GM18870 (cell line): ENCODE results near the gene PDE1C.

Experiments
- ATAC-seq: cut with Tn5 transposase; IDR thresholded peaks from one replicate; pipeline ENCODE4 v1.9.1; 2021; ENCODE audit warnings: moderate library complexity; ENCODE audit not compliant: unreplicated experiment

PDE1C gene

DNA sequence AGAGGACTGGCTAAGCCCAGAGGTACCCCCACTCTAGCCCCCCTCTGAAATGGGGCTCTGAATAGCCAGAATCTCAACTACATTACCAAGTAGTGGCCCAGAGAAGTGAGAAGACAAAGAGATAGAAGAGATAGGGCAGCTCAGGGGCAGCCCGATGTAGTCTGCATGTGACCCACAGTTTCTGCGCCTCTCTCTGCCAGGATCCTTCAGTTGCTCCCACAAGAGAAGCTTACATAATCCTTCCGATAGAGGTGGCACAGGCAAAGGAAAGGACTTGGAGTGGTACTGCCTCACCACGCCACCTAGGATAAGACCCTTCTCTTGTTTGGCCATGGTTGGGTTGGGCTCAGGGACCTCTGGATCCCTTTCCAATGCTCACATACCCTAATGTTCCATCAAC is 5.4 kb upstream of the PDE1C start:
- ATAC-seq, result no peak

DNA sequence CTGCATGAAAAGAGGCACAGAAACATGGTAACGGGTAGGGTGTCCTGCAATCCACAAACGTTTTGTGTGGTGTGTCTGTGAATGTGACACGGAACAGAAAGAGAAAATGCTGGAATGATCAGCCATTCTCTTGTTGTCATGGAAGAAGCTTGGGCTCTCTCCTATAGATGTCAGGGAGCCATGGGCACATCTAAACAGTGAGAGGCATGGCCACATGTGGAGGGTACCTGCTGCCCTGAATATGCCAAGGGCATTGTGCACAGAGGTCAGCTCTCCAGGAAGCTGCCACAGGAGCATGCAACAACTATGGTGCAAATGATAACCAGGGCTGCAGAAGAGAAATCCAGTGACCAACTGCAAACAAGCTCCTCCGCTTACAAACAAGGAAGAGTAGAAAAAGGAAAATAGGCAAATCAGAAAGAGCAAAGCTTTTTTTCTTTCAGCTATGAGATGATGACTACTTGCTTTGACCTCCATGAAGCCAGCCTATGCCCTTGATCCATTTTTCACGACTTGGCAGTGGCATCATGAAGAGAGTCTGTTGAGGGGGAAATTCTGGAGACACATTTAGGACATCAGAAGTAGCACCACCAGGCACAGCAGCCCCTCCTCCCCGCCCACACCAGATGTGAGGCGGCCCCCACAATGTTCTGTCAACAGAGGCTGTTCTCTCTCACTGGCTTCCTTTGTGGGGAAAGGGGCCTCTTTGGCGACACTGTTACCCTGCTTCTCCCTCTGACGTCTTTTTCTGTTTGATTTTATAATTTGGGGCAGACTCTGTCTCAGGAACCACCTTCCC is 4.8 kb upstream of the PDE1C start:
- ATAC-seq, result no peak

DNA sequence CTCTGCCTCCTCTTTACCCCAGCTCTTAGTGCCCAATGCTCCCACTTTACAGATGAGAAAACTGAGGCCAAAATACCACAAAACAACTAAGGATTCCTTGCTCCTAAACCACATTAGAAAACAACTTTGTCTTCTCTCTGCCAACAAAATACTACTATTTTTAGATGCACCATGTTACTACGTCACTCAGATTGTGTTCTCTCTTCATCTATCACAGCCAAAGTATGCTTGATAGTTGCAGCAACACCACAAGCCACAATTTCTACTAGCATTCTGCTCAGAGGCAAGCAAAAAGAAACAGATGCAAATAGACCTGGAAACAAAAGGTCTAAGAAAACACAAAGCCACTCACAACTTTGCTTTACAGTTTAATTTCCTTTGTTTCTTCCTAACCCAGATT is 3.3 kb upstream of the PDE1C start:
- no peak for ATAC-seq

DNA sequence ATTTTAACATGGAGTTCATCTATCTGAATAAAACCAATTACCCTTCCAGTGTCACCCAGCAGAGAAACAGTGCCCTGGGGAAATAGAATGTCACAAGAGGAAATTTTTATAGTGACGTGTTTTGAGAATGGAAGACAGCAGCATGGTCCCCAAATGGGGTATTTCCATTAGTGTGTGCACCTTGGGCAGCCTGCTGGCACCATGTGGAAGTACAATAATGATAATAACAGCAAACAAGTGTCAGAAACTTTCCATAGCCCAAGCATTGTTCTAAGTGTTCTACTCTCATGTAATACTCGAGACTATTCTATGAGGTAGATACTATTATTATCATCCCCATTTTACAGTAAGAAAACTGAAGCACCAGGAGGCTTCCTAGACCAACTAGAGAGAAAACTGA is 2.2 kb upstream of the PDE1C start:
- ATAC-seq, result no peak

DNA sequence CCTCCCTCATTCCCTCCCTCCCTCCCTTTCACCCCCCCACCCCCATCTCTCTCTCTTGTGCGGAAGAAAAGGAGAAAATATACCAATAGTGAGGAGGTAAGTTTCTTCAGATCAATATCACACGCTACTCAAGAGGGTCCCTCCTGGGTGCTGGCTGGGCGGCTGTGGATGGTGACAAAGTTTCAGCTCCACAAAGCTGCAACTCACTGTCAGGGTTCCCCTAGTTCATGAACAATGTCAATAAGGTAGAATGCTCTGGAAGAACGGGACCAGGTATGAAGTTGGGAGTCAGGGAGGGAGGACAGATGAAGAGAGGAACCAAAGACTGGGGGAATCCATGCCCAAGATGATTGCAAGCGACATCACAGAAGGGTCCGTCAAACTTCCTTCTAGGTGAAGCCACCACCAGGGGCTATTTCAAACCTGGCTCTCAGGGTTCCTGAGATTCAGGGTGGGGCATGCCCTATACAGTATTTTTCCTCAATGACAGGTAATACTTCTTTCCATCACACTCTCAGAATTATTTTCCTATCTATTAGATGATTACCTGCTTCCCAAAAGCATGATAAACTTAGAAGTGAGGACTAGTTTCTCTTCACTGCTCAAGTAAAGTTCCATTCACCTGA is 1.4 kb upstream of the PDE1C start:
- no peak for ATAC-seq

DNA sequence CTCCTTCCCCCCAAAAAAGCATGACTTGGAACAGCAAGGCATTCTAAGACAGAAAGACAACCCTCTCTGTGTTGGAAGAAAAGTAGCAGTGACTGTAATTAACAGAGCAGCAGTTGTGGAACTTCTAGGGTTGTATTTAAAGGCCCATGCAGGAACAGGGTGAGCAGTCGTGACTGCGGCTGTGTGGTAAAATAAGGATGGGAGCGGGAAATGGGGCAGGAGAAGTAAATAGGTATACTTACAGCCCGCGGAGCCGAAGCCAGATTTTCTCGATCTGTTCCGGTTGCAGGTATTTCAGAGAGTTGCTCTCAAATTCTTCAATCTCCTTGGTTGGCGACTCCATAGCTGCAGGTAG is 179 bp downstream of the PDE1C start:
- no peak for ATAC-seq

DNA sequence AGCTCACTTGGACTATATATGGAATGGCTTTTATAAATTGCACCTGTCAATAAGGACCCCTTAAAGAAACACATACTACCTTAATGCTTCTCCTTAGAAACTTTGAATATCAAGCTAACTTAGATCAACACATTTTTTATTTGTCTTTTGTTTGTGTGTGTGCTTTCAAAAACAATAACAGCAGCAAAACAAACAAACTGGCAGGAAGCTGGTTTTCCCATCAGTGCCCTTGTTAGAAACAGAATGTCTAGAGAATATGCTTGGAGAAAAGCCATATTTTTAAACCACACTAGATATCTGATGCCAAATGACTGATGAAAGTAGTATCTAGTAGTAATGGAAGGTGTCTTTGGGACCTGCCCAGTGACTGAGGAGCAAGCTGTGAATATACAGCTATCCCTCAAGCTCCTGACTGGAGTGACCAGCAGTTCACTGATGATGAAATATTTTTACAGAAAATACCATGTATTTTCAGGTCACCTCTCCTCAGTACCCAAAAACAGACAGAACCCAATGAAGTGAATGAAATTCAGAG is 1.0 kb downstream of the PDE1C start:
- no peak for ATAC-seq

DNA sequence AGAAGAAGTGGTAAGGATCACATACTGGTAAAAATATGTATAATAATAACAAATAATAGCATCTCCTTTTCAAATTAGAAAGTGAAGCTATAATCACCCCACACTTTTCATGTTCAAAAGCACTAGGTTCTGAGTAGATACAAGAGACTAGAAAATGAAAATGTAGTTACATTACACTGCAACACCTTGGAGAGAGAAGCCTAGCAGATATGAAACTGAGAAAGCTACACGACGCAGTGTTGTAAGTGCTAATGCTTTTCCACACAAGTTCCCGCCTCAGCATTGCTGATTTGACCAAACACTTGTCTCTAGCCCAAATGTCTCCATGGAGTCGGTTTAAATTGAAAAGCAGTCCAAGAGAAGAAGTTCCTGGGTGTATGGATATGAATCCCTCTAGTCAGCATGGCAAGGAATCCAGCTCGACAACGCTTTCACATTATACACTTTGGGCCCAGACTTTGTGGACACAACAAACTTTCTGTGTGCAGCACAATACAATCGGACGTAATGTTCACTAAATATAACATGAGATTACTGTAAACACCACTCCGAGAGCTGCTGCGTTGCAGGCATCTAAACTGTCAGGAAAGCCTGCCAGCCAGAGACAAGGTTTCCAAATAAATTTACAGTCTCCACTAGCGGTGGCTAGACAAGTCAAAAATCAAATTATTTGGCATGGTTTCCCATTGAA is 1.7 kb downstream of the PDE1C start:
- ATAC-seq, result no peak

DNA sequence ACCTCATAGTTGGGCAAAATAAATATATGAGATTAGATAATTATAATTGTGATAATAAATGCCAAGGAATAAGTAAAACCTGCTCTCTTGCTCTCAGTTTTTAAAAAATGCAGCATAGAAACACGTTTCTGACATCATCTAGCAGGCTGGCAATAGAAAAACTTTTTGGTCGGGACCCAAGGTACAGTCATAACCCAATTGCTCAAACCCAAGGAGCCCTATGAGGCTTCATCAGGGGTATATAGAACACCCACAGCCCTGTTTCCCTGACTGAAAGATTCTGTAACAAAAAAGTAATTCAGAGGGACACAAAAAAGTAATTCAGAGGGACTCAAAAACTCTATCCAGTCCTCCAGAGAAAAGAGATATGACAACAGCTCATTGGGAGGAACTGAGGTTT is 3.8 kb downstream of the PDE1C start:
- no peak for ATAC-seq

DNA sequence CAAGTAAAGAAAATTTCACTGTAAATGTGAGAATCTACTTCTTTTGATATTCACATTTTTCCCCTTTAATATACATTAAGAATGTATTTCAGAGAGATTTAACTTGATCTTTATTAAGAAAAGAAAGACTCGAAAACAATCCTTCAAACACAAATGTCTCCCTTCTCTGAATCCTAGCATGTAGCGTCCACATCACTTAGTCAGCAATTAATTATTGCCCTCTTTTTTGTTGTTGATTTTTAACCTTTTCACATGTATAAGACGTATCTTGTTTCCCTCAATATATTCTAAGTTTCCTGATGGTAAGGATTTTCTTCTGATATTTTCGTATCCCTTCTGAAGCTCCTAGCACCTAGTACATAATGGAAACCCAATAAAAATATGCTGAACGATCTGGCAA is 6.6 kb downstream of the PDE1C start:
- ATAC-seq, result no peak

DNA sequence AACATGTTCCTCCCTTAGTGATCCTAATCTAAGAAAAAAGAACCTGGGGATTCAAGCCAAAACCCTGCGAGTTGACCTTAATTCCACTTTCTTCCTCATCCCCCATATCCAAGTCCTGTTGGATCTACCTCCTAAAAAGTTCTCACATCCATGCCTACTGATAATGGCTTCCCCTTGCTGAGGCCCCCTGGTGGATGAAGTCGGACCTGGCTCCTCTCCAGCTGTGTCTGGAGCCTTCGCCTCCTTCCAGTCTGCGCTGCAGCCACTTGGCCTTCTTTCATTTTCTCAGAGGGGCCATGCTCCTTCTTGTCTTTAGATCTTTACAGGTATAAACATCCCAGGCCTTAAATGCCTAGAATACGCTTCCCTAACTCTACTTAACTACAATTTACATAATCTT is 8.1 kb downstream of the PDE1C start:
- ATAC-seq, result no peak

DNA sequence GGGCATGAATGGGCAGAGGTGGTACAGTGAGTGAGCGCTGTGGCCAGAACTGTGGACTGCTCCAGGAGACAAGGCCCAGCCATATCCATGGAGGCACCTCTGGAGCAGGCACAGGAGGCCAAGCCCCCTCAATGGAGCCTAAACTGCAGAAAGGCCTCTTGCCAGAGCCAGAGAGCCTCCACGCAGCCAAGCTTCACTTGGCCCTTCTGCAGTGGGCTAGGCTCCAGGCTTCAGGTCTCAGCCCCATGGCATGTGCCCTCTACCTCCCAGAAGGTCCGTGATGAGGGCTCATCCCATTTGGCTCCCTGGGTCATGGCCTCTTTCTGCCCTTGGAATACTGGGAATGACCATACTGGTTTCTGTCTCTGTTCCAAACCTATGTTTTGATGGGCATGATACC is 8.9 kb downstream of the PDE1C start:
- ATAC-seq, result no peak

DNA sequence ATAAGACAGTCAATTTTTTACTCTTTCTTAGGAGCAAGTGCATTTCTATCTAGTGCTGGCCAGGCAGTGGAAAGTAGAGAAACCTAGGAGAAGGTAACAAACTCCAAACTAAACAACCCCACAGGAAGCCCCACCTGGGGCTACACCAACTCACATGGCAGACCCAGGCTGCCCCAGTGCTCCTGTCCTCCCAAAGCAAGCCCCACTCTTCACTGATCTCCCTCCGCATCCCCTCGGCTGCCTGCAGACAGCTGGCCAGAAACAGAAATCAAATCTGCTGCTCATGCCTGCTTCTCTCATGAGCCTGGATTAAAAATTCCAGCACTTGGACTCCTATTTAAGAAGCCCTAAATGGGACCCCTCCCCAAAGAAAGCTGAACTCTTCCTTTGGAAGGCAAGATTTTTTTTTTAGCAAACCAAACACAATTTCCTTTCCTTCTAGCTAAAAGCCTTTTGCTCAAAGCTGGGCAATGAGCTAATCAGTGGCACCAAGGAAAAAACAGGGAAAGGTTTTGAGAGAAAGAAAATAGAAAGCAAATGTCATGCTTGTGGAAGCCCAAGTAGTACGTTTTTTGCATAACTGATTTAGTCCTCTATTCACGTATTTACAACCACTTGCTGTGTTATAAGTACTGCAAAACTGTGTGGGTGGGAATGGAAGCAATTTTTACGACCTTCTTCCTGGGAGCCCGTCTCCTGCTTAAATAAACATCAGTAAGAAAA is 10.8 kb downstream of the PDE1C start:
- no peak for ATAC-seq

DNA sequence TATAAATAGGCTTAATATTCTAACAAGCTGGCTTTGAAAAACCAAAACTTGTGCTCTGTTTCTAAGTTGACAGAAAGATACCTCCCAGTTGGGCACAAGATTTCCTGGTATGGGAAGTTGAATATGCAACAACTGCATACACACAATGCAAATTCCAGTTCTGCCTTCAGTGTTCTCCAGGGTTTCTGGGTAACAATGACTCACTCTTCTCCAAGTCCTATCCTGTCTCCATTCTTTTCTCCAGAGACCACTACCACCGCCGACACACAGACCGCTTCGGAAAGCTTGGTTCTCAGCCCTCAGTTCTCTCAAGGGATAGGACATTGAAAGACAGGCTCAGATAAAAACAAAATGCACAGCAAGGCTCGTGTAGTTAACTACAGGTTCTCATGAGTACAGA is 12.2 kb downstream of the PDE1C start:
- no peak for ATAC-seq

DNA sequence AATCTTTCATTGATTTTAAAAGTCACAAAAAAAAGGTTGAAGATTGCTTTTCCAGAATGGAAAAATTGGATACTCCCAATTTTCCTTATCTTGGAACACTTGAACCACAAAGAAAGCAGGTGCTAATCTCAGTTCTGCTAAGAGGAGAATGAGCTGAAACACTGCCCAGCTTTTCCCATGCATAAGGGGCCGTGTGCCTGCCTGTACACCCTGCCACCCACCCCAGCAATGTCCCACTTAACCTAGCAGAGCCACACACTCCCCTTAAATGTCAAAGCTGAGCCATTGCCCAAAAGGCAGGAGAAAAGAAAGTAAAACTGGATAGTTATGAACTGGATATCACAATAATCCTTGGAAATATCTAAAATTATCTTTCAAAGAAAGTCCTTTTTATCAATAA is 13.4 kb downstream of the PDE1C start:
- ATAC-seq, result no peak

DNA sequence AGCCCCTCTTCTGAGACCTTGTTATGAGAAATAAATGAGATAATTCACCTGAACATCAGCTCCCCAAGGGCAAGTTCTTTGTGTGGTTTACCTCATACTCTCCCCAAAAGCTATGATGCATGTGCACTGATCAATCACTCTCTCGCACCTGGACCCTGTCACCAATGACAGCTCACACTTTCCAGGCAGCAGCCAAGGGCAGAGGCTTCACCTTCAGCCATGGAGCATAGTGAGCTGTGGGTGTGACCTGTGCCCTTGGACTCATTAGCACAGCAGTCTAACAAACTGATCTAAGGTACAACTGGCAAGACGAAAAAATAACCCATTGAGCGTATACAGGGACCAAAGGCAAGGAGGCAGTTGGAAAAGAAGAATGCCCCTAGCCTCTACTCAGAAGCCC is 17.0 kb downstream of the PDE1C start:
- no peak for ATAC-seq

DNA sequence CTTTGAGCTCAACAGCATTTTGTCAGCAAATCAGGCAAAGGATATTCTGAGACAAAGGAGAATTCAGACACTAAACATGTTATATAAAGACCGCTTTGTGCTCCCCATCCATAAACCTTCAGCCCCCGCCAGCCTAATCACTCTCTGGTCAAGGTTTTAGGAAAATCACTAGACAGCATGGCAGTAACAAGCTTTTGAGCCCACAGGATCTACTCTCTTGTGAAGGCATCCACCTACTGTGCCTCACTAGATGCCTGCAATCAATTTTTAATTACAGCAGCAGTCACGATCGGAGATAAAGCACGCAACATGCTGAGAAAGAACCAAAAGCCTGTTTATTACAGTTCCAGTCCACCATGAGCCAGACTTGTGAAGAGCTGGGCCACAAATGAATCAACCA is 19.1 kb downstream of the PDE1C start:
- no peak for ATAC-seq

DNA sequence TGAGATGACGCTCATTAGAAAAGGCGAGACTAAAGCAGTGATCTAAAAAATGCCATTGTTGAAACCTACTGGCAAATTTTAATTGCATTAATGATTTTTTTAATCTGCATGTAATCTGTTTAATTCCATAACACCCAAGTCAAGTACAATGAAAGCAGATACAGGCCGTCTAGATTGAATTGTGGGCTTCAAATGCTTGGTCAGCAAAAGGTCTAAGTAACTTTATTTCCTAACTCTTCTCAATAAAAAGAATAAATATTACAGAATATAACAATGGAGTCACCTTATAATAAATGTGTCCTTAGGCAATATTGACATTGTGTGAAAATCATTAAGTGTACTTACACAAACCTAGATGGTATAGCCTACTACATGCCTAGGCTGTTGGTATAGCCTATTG is 20.6 kb downstream of the PDE1C start:
- ATAC-seq, result no peak

DNA sequence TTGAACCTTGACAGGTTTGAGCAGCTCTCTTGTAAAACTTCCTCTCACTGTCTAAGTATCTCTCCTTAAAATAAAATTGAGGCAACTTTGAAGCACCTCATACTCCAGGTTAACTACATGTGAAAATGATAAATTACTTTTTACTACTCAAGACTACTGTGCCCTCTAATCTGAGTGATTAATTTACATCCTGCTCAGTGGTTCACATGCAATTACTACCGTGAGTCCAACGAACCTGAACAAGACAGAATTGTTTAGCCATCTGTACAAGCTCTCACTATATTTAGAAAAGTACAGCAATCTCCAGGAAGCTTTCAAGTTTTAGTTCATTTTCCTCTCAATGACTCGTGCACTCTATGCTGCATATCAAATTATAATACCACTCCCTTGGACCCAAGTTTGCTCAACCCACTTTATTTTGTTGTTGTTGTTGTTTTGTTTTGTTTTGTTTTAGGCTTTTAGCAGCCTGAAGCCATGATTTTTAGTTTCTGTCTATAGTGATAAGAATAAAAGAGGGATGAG is 21.2 kb downstream of the PDE1C start:
- ATAC-seq, result peak; percentile 58

DNA sequence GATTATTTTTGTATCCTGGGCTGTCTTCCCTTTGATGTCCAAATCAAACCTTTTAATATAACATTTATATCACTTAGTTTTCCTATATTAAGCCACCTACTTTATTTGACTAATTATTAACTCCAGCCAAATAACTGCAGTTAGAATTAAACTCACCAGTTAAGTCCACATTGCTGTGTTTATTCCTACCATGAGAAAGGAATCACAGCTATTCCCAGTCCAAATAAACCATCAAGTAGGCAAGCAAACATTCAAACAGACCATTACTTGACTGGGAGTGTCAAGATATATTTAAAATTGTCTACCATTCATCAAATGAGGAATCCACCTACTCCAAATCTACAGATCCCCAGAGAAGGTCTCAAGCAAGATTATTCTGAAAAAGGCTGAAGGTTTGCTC is 22.4 kb downstream of the PDE1C start:
- ATAC-seq, result no peak

DNA sequence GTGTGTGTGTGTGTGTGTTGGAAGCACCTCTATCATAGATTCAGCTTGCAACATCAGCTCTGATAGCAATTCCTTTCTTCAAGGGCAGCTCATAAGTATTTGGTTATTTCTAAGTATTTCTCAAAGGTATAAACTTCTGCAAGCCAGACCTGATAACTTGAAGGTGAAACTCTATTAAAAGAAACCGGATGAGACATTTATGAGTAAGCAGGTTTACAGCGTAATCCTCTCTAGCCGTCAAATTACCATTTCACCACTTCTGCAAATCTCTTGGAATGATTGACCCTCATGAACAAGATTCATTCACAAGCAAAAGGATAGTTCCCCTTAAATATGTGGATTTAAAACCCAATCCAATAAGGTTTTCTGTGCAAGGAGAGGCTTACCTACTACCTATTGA is 23.1 kb downstream of the PDE1C start:
- no peak for ATAC-seq
